Measurements from ENCODE around the gene STEAP2.

- TF ChIP-seq, protein P1, sequence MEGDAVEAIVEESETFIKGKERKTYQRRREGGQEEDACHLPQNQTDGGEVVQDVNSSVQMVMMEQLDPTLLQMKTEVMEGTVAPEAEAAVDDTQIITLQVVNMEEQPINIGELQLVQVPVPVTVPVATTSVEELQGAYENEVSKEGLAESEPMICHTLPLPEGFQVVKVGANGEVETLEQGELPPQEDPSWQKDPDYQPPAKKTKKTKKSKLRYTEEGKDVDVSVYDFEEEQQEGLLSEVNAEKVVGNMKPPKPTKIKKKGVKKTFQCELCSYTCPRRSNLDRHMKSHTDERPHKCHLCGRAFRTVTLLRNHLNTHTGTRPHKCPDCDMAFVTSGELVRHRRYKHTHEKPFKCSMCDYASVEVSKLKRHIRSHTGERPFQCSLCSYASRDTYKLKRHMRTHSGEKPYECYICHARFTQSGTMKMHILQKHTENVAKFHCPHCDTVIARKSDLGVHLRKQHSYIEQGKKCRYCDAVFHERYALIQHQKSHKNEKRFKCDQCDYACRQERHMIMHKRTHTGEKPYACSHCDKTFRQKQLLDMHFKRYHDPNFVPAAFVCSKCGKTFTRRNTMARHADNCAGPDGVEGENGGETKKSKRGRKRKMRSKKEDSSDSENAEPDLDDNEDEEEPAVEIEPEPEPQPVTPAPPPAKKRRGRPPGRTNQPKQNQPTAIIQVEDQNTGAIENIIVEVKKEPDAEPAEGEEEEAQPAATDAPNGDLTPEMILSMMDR (IDR thresholded peaks at IDR 0.05): no peak
- TF ChIP-seq POLR2AphosphoS5 (IDR thresholded peaks at IDR 0.05) (no peak), POLR2A (IDR thresholded peaks at IDR 0.05) (no peak)
Observed at GRCh38 chr7:90251304-90251635, 39.7 kb downstream of the STEAP2 start.

All from gastroesophageal sphincter (tissue), 3 donors.